A549 (cell line): ENCODE data around the gene CIAO2B.

Source experiments
- CTCF ChIP-seq: fragments of >200 bp; sonication (Bioruptor Twin); formaldehyde crosslinking; IDR thresholded peaks from 3 replicates; pipeline ENCODE4 v1.5.1; 2016
- FOXS1 ChIP-seq: fragments of 250-450 bp; sonication (Bioruptor Pico); IDR thresholded peaks from 2 replicates; pipeline ENCODE4 v1.5.0; 2020; ENCODE audit warnings: mild to moderate bottlenecking, moderate library complexity
- RCOR1 ChIP-seq: fragments of 150-350 bp; IDR thresholded peaks from 2 replicates; pipeline ENCODE4 v1.6.1; 2014; ENCODE audit warnings: antibody characterized with exemption, low read length, low read depth

GRCh38 chr16:66889622-66890021, 44.6 kb downstream of the CIAO2B start:
- TF ChIP-seq FOXS1 (CRISPR knock-in tag) (no peak), CTCF (no peak), RCOR1 (no peak)
